ENCODE measurements around the gene ASB10.

- no peak for TF ChIP-seq CTCF (IDR thresholded peaks at IDR 0.05; ENCODE audit: borderline replicate concordance, extremely low read depth, low read length, poor library complexity, severe bottlenecking)
- no peak for TF ChIP-seq EZH2 (IDR thresholded peaks at IDR 0.05; ENCODE audit: borderline replicate concordance, low read depth, low read length, severe bottlenecking)
These were observed 43.6 kb downstream of the ASB10 start for GRCh38 chr7:151143261-151144015.

Data from DND-41 (cell line).